ENCODE data around the gene ADCK2. TPM values are rescaled to one million over a fixed set of nuclear protein-coding genes. Genes with fewer than 3 reads are reported as not detected.

The ADCK2 gene
- total and polyA plus RNA-seq, 9 of the 15 experiments (the other 6 are each of a cell fraction or from before 2014, with no cell fraction given) = 0.08 to 14.3 (median 9.7) TPM

GRCh38 chr7:140696024-140696679, 23.4 kb downstream of the ADCK2 start (continued):
- 0 out of 4 replicates have a peak, but pooled peaks of 1 of the 2 experiments have one; percentile 28 for TF ChIP-seq SRF (CRISPR knock-in tag; IDR thresholded peaks at IDR 0.05)
- TF ChIP-seq THAP12 (CRISPR knock-in tag; IDR thresholded peaks at IDR 0.05) = 0 out of 2 replicates have a peak, but pooled peaks have one; percentile 10
- no peak for TF ChIP-seq ZNF12 (CRISPR knock-in tag; IDR thresholded peaks at IDR 0.05)
- no peak for TF ChIP-seq MXI1 (IDR thresholded peaks at IDR 0.05; ENCODE audit: low read depth, low read length)
- TF ChIP-seq JUND (IDR thresholded peaks at IDR 0.05; ENCODE audit: borderline replicate concordance, low read depth, low read length) = peak; percentile 77
- TF ChIP-seq JUND (tag; IDR thresholded peaks at IDR 0.05; ENCODE audit: borderline replicate concordance, low read depth, low read length) = 0 out of 3 replicates have a peak, but pooled peaks have one; percentile 8
- peak in 1 of 2 experiments; percentile 33 for TF ChIP-seq E2F6 (IDR thresholded peaks at IDR 0.05; ENCODE audit: borderline replicate concordance in 1 of 2, extremely low read depth in 1 of 2, insufficient read depth in 1 of 2, insufficient read length in 1 of 2, low read depth in 1 of 2, low read length in 1 of 2, poor library complexity in 1 of 2, severe bottlenecking in 1 of 2)
- TF ChIP-seq MAZ (CRISPR knock-in tag; conservative IDR thresholded peaks at IDR 0.05 in 1 of 2, IDR thresholded peaks at IDR 0.05 in 1 of 2) = no peak
- TF ChIP-seq ILF3 (IDR thresholded peaks at IDR 0.05; ENCODE audit: borderline replicate concordance) = no peak
- no peak for TF ChIP-seq STAT5A (IDR thresholded peaks at IDR 0.05; ENCODE audit: borderline replicate concordance, low read length)
- TF ChIP-seq POLR2H (tag; IDR thresholded peaks at IDR 0.05; ENCODE audit: low read depth) = no peak
- no peak for TF ChIP-seq RUNX1 (IDR thresholded peaks at IDR 0.05; ENCODE audit: low read depth)
- TF ChIP-seq PHB (CRISPR knock-in tag; IDR thresholded peaks at IDR 0.05) = no peak
- peak; percentile 89 for TF ChIP-seq TAF1 (IDR thresholded peaks at IDR 0.05; ENCODE audit: control insufficient read depth, extremely low read depth, insufficient read depth, low read length, severe bottlenecking)
- TF ChIP-seq AFF1 (IDR thresholded peaks at IDR 0.05; ENCODE audit: low read depth in 1 of 2, partially characterized antibody in 2 of 2) = peak in 1 of 2 experiments; percentile 57
- TF ChIP-seq ARID1B (IDR thresholded peaks at IDR 0.05) = peak; percentile 62; the same call in 1 of the 2 replicates
- no peak for TF ChIP-seq ZEB2 (IDR thresholded peaks at IDR 0.05)
- no peak for TF ChIP-seq IRF1 (CRISPR knock-in tag; IDR thresholded peaks at IDR 0.05; ENCODE audit: borderline replicate concordance)
